ENCODE results near the gene EMC9. TPM values are rescaled to one million over a fixed set of nuclear protein-coding genes. Genes with fewer than 3 reads are reported as not detected.

EMC9 gene
- total and polyA plus RNA-seq, 10 of the 15 experiments (the other 5 are each of a cell fraction or from before 2014, with no cell fraction given), result 15.3 to 60.5 (median 30.3) TPM

- TF ChIP-seq BCL3 (IDR thresholded peaks at IDR 0.05; ENCODE audit: borderline replicate concordance, insufficient read depth, low read depth, low read length, poor library complexity, severe bottlenecking) (no peak), MEF2B (IDR thresholded peaks at IDR 0.05; ENCODE audit: partially characterized antibody, poor library complexity, severe bottlenecking) (no peak), ZNF384 (IDR thresholded peaks at IDR 0.05; ENCODE audit: borderline replicate concordance, low read depth, low read length) (no peak), LARP7 (IDR thresholded peaks at IDR 0.05) (peak; percentile 90), POLR2A (IDR thresholded peaks at IDR 0.05; ENCODE audit: low read depth, low read length) (peak; percentile 86), ASH2L (IDR thresholded peaks at IDR 0.05; ENCODE audit: borderline replicate concordance, low read depth) (peak; percentile 88; the same call in 1 of the 2 replicates), STAT1 (conservative IDR thresholded peaks at IDR 0.05) (peak; percentile 90; the same call in 1 of the 2 replicates), RUNX3 (IDR thresholded peaks at IDR 0.05; ENCODE audit: low read length) (no peak; the same call in 1 of the 2 replicates), PAX5 (IDR thresholded peaks at IDR 0.05; ENCODE audit: borderline replicate concordance, low read depth, low read length) (0 out of 2 replicates have a peak, but pooled peaks have one; percentile 11), MAX (IDR thresholded peaks at IDR 0.05; ENCODE audit: low read depth, low read length) (no peak), CTCF (IDR thresholded peaks at IDR 0.05 in 2 of 3, conservative IDR thresholded peaks at IDR 0.05 in 1 of 3; ENCODE audit: control insufficient read depth in 2 of 3, extremely low read depth in 1 of 3, insufficient read depth in 1 of 3, low read depth in 3 of 3, low read length in 3 of 3) (no peak), PML (IDR thresholded peaks at IDR 0.05; ENCODE audit: low read length) (no peak; the same call in 1 of the 2 replicates), CEBPB (IDR thresholded peaks at IDR 0.05; ENCODE audit: borderline replicate concordance in 1 of 2, low read depth in 2 of 2, low read length in 2 of 2) (no peak), CREM (IDR thresholded peaks at IDR 0.05; ENCODE audit: low read depth) (no peak), ZNF687 (IDR thresholded peaks at IDR 0.05) (peak; percentile 19; the same call in 1 of the 2 replicates), ZSCAN29 (IDR thresholded peaks at IDR 0.05) (no peak), RELA (IDR thresholded peaks at IDR 0.05; ENCODE audit: borderline replicate concordance, partially characterized antibody) (peak; percentile 79), TCF3 (IDR thresholded peaks at IDR 0.05; ENCODE audit: borderline replicate concordance, insufficient read depth, low read depth, low read length) (no peak), USF2 (IDR thresholded peaks at IDR 0.05; ENCODE audit: borderline replicate concordance, low read depth, low read length) (no peak), ZZZ3 (IDR thresholded peaks at IDR 0.05; ENCODE audit: control insufficient read depth, insufficient read length, low read depth) (no peak), ESRRA (IDR thresholded peaks at IDR 0.05; ENCODE audit: low read length) (no peak)
Measured at GRCh38 chr14:24135834-24136683, 5.3 kb downstream of the EMC9 start, which contains the start of gene PSME1 (continued).
